Natural killer cell (primary cell): ENCODE measurements around the gene SLC25A18. TPM values are rescaled to one million over a fixed set of nuclear protein-coding genes. Genes with fewer than 3 reads are reported as not detected.

Experiments
- ATAC-seq, 3 donors: fragments of 150-1000 bp in 2 of 3; fragments of 200-7000 bp in 1 of 3; cut with Tn5 transposase; 1 replicate in 1 of 3; 2 replicates in 2 of 3; pipeline ENCODE4 v1.10.0; 2021; ENCODE audit warnings: mild to moderate bottlenecking in 2 of 3, moderate library complexity in 2 of 3
- DNase-seq, 2 donors: peaks; one replicate each; pipeline versions ENCODE4 v3.0.0 to v3.0.0-alpha.2; 2013 to 2021; ENCODE audit warnings: mixed read lengths in 1 of 2
- H3K27ac ChIP-seq: one replicate; pipeline ENCODE4 v1.5.1; 2013; ENCODE audit warnings: mild to moderate bottlenecking, low read length
- H3K27me3 ChIP-seq: one replicate; pipeline ENCODE4 v1.6.1; 2013; ENCODE audit warnings: low read length; ENCODE audit not compliant: control insufficient read depth, insufficient read depth
- H3K36me3 ChIP-seq: one replicate; pipeline ENCODE4 v1.6.1; 2013; ENCODE audit warnings: low read length; ENCODE audit not compliant: control insufficient read depth, insufficient read depth
- H3K4me1 ChIP-seq: one replicate; pipeline ENCODE4 v1.6.1; 2013; ENCODE audit warnings: low read length; ENCODE audit not compliant: control insufficient read depth, insufficient read depth
- H3K4me3 ChIP-seq: one replicate; pipeline ENCODE4 v1.5.1; 2013; ENCODE audit warnings: low read length
- H3K9me3 ChIP-seq: one replicate; pipeline ENCODE4 v1.6.1; 2013; ENCODE audit warnings: low read length; ENCODE audit not compliant: control insufficient read depth, insufficient read depth
- H3K27ac Mint-ChIP-seq, 2 donors: one replicate each; pipeline ENCODE4 v1.8.0; 2022; ENCODE audit warnings: mild to moderate bottlenecking in 2 of 2, mixed read lengths in 2 of 2, moderate library complexity in 1 of 2
- H3K27me3 Mint-ChIP-seq, 2 donors: one replicate each; pipeline ENCODE4 v1.8.0; 2022; ENCODE audit warnings: low read depth in 2 of 2, mixed read lengths in 2 of 2
- H3K36me3 Mint-ChIP-seq: one replicate; pipeline ENCODE4 v1.8.0; 2022; ENCODE audit warnings: mixed read lengths
- H3K4me1 Mint-ChIP-seq, 2 donors: one replicate each; pipeline ENCODE4 v1.8.0; 2022; ENCODE audit warnings: mixed read lengths in 2 of 2
- H3K4me3 Mint-ChIP-seq: one replicate; pipeline ENCODE4 v1.8.0; 2022; ENCODE audit warnings: mild to moderate bottlenecking, moderate library complexity, mixed read lengths
- H3K9me3 Mint-ChIP-seq, 2 donors: one replicate each; pipeline ENCODE4 v1.8.0; 2022; ENCODE audit warnings: mixed read lengths in 2 of 2
- CTCF ChIP-seq: fragments of 200-600 bp; IDR thresholded peaks from one replicate; pipeline ENCODE4 v1.8.0; 2022; ENCODE audit warnings: antibody characterized with exemption
- WGBS: methylation state at CpG from one replicate; pipeline ENCODE4 v1.1.7; 2013; ENCODE audit warnings: missing lambda C conversion rate; ENCODE audit not compliant: insufficient coverage; 5-methylcytosine and 5-hydroxymethylcytosine counted together
- intact Hi-C: fragments of 100-400 bp; cut with micrococcal nuclease; formaldehyde crosslinking; loops from one replicate; pipeline ENCODE4 v1.14.2; 2022
- total RNA-seq, 4 donors: library from RNA; stranded (reverse); fragments of 120-200 nt in 1 of 4; gene quantifications; one replicate each; pipeline versions ENCODE4 v1.2.3 to v1.2.4, GENCODE V29; 2013 to 2022

Gene SLC25A18
- total RNA-seq, 3 donors from 2014 or later (not counting 1 experiment from before 2014, with no cell fraction given), result not detected

- no peaks in the 10 kb centered on the region for H3K36me3 Mint-ChIP-seq
- Histone ChIP-seq H3K9me3 (no peaks in the 10 kb centered on the region), H3K4me1 (no peaks in the 10 kb centered on the region), H3K27ac (no peak overlapping the region), H3K36me3 (no peaks in the 10 kb centered on the region), H3K4me3 (no peak overlapping the region), H3K27me3 (no peaks in the 10 kb centered on the region)
- H3K4me3 Mint-ChIP-seq, result no peak overlapping the region
- no peak for TF ChIP-seq CTCF
- peaks cover 0 to 2% of the 10 kb centered on the region in 2 donors for H3K27me3 Mint-ChIP-seq
- ATAC-seq (no peak), DNase-seq (no peak)
- WGBS, result 93% methylated on average over 5 of the region's 5 CpGs
- H3K4me1 Mint-ChIP-seq, result no peaks in the 10 kb centered on the region
- intact Hi-C loops, result no loop called here
- no peaks in the 10 kb centered on the region for H3K9me3 Mint-ChIP-seq
- H3K27ac Mint-ChIP-seq, result no peak overlapping the region
These were observed 13.6 kb upstream of the SLC25A18 start for GRCh38 chr22:17549655-17550054.

GRCh38 chr22:17552737-17553136, 10.6 kb upstream of the SLC25A18 start:
- no peak for TF ChIP-seq CTCF
- Histone ChIP-seq H3K9me3 (no peaks in the 10 kb centered on the region), H3K27me3 (no peaks in the 10 kb centered on the region), H3K4me3 (no peak overlapping the region), H3K27ac (no peak overlapping the region), H3K4me1 (no peaks in the 10 kb centered on the region), H3K36me3 (no peaks in the 10 kb centered on the region)
- no peak for DNase-seq
- H3K4me3 Mint-ChIP-seq, result no peak overlapping the region
- H3K36me3 Mint-ChIP-seq, result no peaks in the 10 kb centered on the region
- WGBS, result 87% methylated on average over 7 of the region's 7 CpGs
- H3K9me3 Mint-ChIP-seq, result no peaks in the 10 kb centered on the region
- H3K27ac Mint-ChIP-seq, result no peak overlapping the region
- ATAC-seq, result no peak
- no peaks in the 10 kb centered on the region for H3K4me1 Mint-ChIP-seq
- intact Hi-C loops, result no loop called here
- peaks cover 0 to 2% of the 10 kb centered on the region in 2 donors for H3K27me3 Mint-ChIP-seq

GRCh38 chr22:17554814-17555213, 8.5 kb upstream of the SLC25A18 start:
- H3K36me3 Mint-ChIP-seq, result no peaks in the 10 kb centered on the region
- no peak overlapping the region for H3K27ac Mint-ChIP-seq
- Histone ChIP-seq H3K9me3 (no peaks in the 10 kb centered on the region), H3K4me1 (no peaks in the 10 kb centered on the region), H3K36me3 (no peaks in the 10 kb centered on the region), H3K27ac (no peak overlapping the region), H3K4me3 (no peak overlapping the region), H3K27me3 (no peaks in the 10 kb centered on the region)
- no peak overlapping the region for H3K4me3 Mint-ChIP-seq
- peaks cover 0 to 2% of the 10 kb centered on the region in 2 donors for H3K27me3 Mint-ChIP-seq
- WGBS, result 80% methylated on average over 4 of the region's 4 CpGs
- ATAC-seq (no peak), DNase-seq (no peak)
- H3K4me1 Mint-ChIP-seq, result no peaks in the 10 kb centered on the region
- no peaks in the 10 kb centered on the region for H3K9me3 Mint-ChIP-seq
- no peak for TF ChIP-seq CTCF
- intact Hi-C loops, result no loop called here

GRCh38 chr22:17559188-17559587, 4.1 kb upstream of the SLC25A18 start:
- no peaks in the 10 kb centered on the region for H3K36me3 ChIP-seq
- DNase-seq, result no peak
- Mint-ChIP-seq H3K9me3 (no peaks in the 10 kb centered on the region), H3K36me3 (no peaks in the 10 kb centered on the region), H3K4me3 (no peak overlapping the region), H3K27me3 (peaks cover 4 to 7% of the 10 kb centered on the region in 2 donors), H3K27ac (no peak overlapping the region), H3K4me1 (no peaks in the 10 kb centered on the region)
- intact Hi-C loops, result no loop called here
- no peaks in the 10 kb centered on the region for H3K4me1 ChIP-seq
- 92% methylated on average over 10 of the region's 10 CpGs for WGBS
- H3K27me3 ChIP-seq, result no peaks in the 10 kb centered on the region
- TF ChIP-seq CTCF, result no peak
- H3K9me3 ChIP-seq, result no peaks in the 10 kb centered on the region
- ATAC-seq, result no peak
- H3K4me3 ChIP-seq, result no peak overlapping the region
- no peak overlapping the region for H3K27ac ChIP-seq
